NCI-H2171 (cell line): ENCODE results near the gene ZNF3.
"Not testable (repeated sequence)": the region's sequence is repeated elsewhere in the genome, so short reads cannot be mapped to it uniquely, and the experiment has no call there.

Source experiments
- DNase-seq: peaks from one replicate; lab custom pipeline; 2025; lab: John Stamatoyannopoulos, UW

ZNF3 gene

GRCh38 chr7:100081535-100082102 lies at the start of gene ZNF3:
Gene ZNF3 (minus strand): TSS chr7:100081723. CDS start chr7:100077357, 4,366 bp downstream.
- DNase-seq = peak; percentile 97

- DNase-seq = peak; percentile 36
Observed at GRCh38 chr7:100130608-100131453, 49.3 kb upstream of the ZNF3 start.

GRCh38 chr7:100130220-100130607 lies 48.7 kb upstream of the ZNF3 start:
- DNase-seq = not testable (repeated sequence)

- no peak for DNase-seq
Observed at GRCh38 chr7:100128637-100128963, 47.1 kb upstream of the ZNF3 start.

GRCh38 chr7:100127866-100128636 lies 46.5 kb upstream of the ZNF3 start:
- DNase-seq = peak; percentile 23

GRCh38 chr7:100126931-100127865 lies 45.7 kb upstream of the ZNF3 start, which contains the start of gene MBLAC1:
Gene MBLAC1 (plus strand): TSS chr7:100126967. CDS start chr7:100127396, 429 bp downstream.
- DNase-seq = peak; percentile 90

GRCh38 chr7:100126239-100126930 lies 44.9 kb upstream of the ZNF3 start:
- peak; percentile 72 for DNase-seq

- no peak for DNase-seq
Observed at GRCh38 chr7:100124301-100125230, 43.0 kb upstream of the ZNF3 start.

- DNase-seq = no peak
Observed at GRCh38 chr7:100122568-100122967, 41.0 kb upstream of the ZNF3 start.

- DNase-seq = no peak
Observed at GRCh38 chr7:100122067-100122466, 40.5 kb upstream of the ZNF3 start.

GRCh38 chr7:100120733-100121036 lies 39.2 kb upstream of the ZNF3 start:
- no peak for DNase-seq

GRCh38 chr7:100119970-100120732 lies 38.6 kb upstream of the ZNF3 start:
- peak; percentile 64 for DNase-seq

GRCh38 chr7:100119072-100119969 lies 37.8 kb upstream of the ZNF3 start, which contains the start of the genes CNPY4 and TAF6:
Gene CNPY4 (plus strand): TSS chr7:100119634. CDS start chr7:100119745, 111 bp downstream.
Gene TAF6 (minus strand): TSS chr7:100119358. CDS start chr7:100114209, 5,149 bp downstream.
- peak; percentile 95 for DNase-seq

GRCh38 chr7:100118388-100119071 lies 37.0 kb upstream of the ZNF3 start:
- DNase-seq = no peak

- no peak for DNase-seq
Observed at GRCh38 chr7:100115026-100115425, 33.5 kb upstream of the ZNF3 start.

GRCh38 chr7:100111914-100112313 lies 30.4 kb upstream of the ZNF3 start:
- DNase-seq = no peak

- DNase-seq = no peak
Observed at GRCh38 chr7:100111156-100111555, 29.6 kb upstream of the ZNF3 start.
